HG03565 (cell line): ENCODE data around the gene RPS6KC1.
"Not testable (repeated sequence)": the region's sequence is repeated elsewhere in the genome, so short reads cannot be mapped to it uniquely, and the experiment has no call there.

Experiments
- ATAC-seq: cut with Tn5 transposase; IDR thresholded peaks from one replicate; pipeline ENCODE4 v1.9.1; 2021; ENCODE audit warnings: mild to moderate bottlenecking, moderate library complexity; ENCODE audit not compliant: unreplicated experiment

RPS6KC1 gene, protein sequence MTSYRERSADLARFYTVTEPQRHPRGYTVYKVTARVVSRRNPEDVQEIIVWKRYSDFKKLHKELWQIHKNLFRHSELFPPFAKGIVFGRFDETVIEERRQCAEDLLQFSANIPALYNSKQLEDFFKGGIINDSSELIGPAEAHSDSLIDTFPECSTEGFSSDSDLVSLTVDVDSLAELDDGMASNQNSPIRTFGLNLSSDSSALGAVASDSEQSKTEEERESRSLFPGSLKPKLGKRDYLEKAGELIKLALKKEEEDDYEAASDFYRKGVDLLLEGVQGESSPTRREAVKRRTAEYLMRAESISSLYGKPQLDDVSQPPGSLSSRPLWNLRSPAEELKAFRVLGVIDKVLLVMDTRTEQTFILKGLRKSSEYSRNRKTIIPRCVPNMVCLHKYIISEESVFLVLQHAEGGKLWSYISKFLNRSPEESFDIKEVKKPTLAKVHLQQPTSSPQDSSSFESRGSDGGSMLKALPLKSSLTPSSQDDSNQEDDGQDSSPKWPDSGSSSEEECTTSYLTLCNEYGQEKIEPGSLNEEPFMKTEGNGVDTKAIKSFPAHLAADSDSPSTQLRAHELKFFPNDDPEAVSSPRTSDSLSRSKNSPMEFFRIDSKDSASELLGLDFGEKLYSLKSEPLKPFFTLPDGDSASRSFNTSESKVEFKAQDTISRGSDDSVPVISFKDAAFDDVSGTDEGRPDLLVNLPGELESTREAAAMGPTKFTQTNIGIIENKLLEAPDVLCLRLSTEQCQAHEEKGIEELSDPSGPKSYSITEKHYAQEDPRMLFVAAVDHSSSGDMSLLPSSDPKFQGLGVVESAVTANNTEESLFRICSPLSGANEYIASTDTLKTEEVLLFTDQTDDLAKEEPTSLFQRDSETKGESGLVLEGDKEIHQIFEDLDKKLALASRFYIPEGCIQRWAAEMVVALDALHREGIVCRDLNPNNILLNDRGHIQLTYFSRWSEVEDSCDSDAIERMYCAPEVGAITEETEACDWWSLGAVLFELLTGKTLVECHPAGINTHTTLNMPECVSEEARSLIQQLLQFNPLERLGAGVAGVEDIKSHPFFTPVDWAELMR

DNA sequence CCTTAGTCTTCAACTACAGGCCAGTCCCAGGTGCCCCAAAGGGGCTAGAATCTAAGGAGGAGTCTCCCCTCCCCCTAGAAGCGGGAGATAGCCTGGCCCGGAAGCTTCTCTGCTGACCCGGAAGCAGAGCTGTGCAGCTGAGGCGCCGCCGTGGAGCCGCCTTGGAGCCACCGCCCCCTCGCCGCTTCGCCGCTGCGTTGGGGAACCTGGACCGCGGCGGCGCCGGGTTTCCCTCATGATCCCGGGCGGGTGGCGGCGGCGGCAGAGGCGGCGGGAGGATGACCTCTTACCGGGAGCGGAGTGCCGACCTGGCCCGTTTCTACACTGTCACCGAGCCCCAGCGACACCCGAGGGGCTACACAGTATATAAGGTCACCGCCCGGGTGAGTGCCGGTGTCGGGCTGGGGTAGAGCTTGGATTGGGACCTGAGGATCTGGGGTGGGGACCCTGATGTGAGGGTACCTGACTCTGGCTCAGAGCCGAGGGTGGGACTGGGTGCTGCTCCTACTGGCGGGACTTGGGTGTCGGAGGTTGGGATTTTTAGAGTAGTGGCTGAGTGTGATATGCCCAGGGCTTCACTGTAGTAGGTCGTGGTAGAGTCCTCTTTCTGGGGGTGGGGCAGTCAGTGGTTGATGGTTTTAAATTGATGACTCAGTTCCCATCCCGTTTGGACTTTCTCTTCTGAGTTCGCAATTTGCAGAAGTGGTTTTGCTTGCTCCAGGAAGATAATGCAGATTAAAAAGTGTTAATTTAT, at the start of gene RPS6KC1:
Gene RPS6KC1, plus strand, starts transcription at position 115 of the 754 bp plus-strand sequence. Its CDS starts 164 bp downstream, at position 279.
- peak; percentile 93 for ATAC-seq

DNA sequence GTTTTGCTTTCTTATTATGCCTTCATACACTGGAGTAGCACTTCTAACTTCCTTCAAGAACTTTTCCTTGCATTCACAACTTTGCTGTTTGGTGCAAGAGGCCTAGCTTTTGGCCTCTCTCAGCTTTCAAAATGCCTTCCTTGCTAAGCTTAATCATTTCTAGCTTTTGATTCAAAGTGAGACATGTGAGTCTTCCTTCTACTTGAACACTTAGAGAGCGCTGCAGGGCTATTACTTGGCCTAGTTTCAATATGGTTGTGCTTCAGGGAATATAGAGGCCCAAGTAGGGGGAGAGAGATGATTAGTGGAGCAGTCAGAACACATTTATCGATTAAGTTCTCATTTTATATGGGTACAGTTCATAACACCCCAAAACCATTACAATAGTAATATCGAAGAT, 47.8 kb upstream of the RPS6KC1 start:
- ATAC-seq = peak; percentile 75

DNA sequence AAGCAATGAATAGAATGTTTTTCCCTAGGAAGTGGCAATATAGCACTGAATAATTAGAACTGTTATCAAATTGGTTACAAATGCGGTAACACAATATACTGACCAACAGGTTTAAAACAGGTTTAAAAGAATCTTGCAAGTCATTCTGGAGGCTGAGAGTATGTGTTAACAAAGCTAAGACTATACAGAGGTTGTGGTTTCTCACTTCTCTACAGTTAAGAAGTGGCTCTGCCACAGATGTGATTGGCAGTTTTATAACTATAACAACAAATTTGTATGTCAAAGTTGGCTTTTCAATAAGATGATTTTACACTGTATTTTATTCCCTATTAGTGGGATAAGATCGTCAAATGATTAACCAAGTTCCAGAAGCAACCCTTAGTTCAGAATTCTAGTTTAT, 42.5 kb upstream of the RPS6KC1 start:
- ATAC-seq = peak; percentile 77

DNA sequence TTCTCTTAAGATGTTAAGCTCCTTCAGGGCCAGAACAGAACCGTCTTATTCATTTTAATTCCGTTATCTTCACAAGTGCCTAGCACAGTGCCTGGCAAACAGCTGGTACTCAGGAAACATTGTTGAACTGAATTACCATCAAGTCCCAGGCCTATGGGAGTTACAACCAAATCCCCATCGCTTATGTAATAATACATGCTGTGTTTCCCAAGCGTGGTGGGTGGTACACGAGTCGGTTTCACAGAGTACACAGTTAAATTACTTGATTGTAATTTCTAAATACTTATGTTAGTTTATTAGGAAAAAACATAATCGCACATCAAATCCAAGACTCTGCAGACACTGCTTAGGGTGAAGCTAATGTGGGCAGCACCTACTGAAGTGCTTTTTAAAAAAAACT, 36.4 kb upstream of the RPS6KC1 start:
- no peak for ATAC-seq

DNA sequence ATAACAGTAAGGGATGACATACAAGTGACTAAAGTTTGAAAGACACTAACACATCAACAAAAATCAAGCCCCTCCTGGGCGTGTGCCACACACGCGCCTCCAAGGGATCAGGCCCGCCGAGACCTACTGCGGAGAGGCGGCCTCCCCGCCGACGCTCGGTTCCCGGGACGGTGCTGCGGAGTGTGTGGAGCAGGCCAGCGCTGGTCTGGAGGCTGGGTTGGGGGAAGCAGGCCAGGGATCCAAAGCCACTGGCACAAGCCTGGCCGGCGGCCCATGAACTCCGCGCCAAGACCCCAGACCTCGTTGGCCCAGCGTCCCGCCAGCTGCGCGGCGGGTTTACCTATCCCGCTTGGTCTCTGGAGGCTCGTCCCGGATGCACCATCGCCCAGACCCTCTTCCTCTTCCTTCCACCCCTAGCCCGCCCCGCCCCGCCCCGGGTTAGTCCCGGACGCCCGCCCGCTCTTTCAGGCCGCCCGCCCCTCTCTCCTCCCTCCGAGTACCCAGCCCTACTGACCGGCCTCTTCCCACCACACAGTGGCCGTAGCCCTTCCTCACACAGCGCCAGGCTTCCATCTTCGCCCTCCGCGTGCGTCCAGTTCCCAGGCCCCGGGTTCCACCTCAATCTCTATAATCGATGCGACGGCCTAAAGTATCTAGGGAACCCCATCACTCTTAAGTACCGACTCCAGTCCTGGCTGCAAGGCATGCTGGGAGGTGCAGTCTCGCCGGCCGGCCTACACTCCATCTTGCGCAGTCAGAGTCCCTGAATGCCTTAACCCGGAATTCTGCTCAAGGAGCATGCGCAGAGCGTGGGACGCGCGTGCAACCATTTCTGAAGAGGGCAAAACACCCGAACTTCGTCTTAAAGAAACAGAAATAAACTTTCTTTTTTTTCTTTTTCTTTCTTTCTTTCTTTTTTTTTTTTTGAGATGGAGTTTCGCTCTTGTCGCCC, 35.7 kb upstream of the RPS6KC1 start, which contains the start of gene ANGEL2:
Gene ANGEL2, minus strand, starts transcription at position 769 of the 952 bp plus-strand sequence. Its CDS starts 196 bp downstream, at position 573.
- ATAC-seq = peak; percentile 93

DNA sequence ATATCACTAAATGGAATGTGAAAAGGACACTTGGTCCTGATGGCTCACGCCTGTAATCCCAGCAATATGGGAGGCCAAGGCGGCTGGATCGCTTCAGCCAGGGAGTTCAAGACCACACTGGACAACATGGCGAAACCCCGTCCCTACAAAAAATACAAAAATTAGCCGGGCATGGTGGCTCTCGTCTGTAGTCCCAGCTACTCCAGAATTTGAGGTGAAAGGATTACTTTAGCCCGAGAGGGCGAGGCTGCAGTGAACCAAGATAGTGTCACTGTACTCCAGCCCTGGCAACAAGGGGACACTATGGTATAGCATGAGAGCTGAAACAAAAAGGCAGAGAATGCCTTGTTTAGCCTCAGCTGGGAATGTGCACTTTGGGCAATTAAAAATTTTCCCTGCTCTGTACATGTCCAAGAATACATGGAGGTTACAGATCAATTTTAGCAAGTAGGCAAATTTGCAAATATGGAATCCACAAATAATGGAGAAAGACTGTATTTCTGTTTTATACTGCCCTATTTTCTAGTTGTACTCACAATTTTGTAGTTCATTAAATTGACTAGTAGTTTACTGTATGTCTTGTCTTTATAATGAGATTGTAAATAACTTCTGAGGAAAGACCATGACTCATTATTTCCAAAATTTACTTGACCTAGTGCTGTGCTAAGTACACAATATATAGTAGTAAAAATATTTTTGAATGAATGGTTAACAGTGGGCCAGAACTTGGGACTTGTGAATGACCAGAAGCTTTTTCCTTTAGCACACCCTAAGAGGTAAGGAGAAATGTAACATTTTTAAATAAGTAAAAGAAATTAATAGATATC, 33.4 kb upstream of the RPS6KC1 start:
- ATAC-seq = no peak

DNA sequence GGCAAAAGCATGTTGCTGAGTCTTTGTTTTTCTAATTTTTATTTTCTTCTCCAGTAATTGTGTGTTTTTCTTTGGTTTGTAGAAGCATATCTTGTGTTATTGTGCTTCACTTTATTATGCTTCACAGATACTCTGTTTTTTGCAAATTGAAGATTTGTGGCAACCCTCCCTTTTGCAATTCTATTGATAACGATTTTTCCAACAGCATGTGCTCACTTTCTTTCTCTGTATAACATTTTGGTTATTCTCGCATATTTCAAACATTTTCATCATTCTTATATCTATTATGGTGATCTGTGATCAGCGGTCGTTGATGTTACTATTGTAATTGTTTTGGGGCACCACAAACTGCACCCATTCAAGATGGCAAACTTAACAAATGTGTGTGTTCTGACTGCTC, 31.6 kb upstream of the RPS6KC1 start:
- no peak for ATAC-seq

DNA sequence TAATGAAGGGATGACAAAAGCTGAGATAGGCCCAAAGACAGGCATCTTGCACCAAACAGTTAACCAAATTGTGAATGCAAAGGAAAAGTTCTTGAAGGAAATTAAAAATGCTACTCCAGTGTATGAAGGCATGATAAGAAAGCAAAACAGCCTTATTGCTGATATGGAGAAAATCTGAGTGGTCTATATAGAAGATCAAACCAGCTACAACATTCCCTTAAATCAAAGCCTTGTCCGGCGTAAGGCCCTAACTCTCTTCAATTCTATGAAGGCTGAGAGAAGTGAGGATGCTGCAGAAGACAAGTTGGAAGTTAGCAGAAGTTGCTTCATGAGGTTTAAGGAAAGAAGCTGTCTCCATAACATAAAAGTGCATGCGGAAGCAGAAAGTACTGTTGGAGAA, 31.0 kb upstream of the RPS6KC1 start:
- ATAC-seq = no peak

DNA sequence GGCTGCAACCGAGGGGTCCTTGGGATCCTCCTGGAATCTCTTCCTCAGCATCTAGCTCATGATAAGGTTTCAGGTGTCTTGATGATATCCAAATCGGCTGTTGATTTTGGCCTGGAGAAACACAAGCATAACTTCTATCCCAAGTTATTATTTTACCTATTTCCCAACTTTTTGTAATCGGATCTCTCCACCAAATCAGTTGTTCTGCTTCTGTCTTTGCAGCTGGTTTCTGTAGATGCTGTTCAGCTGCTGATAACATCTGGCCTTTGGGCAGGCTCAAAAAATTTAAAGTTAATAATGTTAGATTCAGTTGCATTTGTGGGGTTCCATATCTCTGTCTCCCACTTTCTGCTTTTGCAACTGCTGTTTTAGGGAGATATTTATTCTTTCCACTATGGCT, 24.0 kb upstream of the RPS6KC1 start:
- ATAC-seq = not testable (repeated sequence)

DNA sequence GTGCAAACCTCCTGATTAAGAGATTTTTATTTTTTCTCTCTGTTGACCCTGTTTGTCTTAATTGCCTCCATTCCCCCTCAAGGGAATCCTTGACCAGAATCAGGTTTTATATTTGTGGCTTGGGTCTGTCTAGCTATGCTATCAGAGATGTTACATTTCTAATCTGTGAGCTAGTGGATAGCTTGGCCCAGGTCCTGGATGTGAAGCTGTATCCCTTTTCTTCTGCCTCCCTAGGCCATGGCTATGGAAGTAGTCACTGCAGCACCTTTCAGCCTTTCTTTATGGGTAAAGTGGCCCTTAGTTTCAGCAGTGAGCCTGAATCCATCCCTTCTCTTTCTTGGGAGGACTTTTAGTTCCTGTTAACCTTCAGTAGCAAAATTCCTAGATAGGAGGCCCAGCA, 18.4 kb upstream of the RPS6KC1 start:
- ATAC-seq = no peak

DNA sequence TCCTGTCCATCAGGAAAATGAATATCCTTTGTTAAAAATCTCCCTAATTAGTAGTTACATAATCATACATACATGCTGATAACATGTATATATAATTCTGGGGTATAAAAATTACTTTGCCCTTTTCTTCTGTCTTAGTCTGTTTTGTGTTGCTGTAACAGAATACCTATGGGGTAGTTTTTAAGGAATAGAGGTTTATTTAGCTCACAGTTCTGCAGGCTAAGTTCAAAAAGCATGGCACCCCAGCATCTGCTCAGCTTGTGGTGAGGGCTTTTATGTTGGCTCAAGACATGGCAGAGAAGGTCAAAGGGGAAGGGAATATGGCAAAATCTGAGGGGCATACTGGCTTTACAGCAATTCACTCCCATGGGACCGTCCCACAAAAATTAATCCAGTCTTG, 16.3 kb upstream of the RPS6KC1 start:
- ATAC-seq = no peak

DNA sequence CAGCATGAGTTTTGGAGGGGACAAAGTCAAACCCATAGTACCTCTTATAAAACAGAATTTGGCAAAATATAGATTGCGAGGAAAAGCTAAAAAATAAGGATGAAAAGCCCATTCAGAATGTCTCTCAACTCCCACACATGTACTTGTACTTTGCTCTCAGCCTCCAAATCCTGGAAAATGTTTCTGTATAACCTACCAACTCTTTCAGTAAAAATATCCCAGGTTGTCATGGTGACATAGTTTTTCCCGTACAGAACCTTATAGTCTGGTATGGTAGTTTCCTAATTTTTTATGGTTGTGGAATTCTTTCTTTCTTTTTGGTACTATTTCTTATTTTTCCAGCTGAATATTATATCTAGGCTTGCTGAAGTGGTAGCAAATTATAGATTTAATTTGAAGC, 15.5 kb upstream of the RPS6KC1 start:
- ATAC-seq = no peak

DNA sequence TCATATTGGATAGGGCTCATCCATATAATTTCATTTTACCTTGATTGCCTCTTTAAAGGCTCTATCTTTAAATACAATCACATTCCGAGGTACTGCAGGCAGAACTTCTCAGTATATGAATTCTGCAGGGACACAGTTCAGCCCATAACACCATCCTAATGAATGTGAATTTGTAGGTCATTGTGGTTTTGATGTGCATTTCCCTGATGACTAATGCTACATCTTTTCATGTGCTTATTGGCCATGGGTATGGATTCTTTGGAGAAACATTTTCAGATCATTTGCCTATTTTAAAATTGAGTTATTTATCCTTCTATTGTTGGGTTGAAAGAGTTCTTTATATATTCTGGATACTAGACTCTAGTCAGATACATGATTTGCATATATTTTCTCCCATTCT, 9.6 kb upstream of the RPS6KC1 start:
- ATAC-seq = no peak

DNA sequence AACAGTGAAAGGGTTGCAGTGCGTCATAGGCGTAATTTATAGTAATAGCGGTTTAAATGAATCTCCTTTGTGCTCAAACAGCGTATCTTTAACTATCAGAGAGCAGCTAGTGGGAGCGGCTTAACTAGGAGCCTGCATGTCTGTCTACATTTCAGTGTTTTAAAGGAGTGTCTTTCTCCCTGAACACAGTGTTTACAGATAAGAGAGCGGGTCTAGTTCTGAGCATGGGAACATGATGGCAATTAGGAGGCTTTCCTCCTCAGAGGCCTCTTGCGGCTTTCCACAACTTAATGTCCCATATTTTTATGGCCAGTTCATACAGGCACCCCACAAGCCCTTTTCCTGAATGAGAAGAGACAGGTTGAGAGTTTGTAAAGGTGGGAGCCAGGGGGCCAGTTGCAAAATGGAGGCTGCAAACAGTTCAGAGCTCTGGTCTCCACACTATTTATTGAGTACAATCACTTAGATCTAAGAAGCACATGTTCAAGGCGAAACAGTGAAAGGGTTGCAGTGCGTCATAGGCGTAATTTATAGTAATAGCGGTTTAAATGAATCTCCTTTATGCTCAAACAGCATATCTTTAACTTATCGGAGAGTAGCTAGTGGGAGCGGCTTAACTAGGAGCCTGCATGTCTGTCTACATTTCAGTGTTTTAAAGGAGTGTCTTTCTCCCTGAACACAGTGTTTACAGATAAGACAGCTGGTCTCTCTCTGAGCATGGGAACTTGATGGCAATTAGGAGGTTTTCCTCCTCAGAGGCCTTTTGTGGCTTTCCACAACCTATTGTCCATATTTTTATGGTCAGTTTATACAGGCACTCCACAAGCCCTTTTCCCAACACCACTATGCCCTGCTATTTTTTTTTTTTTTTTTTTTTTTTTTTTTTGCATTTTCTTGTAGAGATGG, 5.5 kb upstream of the RPS6KC1 start:
- ATAC-seq = not testable (repeated sequence)

DNA sequence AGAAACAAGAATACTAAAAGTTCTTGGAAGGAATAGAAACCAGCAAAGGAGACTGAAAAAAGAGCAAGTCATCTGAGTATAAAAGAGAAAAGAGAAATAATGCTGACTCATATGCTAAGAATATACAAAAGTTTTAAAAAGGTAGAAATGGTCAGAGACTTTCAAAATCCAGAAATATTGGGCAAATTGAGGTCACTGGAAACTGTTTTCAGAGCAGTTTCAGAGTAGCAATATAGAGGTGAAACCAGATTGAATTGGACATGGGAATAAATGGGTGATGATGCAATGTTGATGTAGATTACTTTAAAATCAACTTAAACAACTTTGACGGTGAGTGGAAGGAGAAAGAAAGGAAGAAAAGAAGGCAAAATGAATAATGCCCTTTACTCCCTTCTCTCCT, 1.8 kb upstream of the RPS6KC1 start:
- ATAC-seq = no peak

DNA sequence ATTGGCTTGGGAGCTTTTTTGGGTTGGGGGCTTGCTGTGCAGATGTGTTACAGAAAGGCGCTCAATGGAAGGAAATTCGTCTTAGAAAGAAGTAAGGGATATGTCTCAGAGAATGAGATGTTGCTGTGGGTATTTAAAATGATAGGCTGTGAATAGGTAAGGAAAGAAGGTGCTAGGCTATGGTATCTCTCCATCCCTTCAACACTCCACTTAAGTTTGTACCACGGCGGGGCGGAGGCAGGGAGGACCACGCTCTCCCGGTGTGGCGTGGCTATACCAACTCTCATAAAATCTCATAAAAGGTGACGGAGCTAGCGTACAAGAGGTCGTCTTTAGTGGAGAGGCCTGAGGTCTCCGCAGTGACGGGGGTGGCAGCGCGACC, 305 bp upstream of the RPS6KC1 start:
- no peak for ATAC-seq

DNA sequence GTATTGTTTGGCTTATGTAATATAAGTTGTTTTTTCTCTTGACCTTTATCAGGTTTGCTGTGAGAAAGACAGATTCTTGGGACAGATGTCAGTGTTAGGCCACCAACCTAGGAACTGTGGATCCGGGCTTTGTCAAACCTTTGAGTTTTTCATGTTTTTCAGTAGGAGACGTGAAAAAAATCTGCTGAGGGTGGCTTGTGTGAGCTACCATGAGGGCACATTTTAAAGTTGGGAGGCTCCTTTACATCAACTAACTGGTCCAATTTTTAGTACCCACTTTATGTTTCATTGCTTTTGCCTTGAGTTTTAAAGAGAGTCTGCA, 801 bp downstream of the RPS6KC1 start:
- no peak for ATAC-seq

DNA sequence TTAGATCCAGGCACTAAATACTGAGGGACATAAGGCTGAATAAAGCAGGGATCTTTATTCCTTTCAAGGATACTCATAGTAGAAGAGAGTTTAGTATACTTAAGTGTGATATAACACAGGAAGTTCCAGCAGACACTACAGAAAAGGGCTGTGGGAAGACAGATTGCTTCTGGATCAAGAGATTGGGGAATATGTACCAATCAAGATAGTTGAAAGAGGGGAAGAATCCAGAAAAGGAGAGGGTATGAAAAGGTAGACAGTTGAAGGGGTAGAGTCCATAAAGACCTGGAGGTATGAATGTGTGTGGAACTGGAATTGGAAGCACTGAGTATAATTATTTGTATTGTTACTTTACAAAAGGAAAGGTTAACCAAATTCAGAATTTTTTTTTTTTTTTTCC, 2.4 kb downstream of the RPS6KC1 start:
- ATAC-seq = no peak
